ENCODE data around the gene MED20.
A peak's percentile ranks its signal among the peaks of the same experiment; 100 is the strongest.
"Not testable (repeated sequence)": the region's sequence is repeated elsewhere in the genome, so short reads cannot be mapped to it uniquely, and the experiment has no call there.

MED20 gene, protein sequence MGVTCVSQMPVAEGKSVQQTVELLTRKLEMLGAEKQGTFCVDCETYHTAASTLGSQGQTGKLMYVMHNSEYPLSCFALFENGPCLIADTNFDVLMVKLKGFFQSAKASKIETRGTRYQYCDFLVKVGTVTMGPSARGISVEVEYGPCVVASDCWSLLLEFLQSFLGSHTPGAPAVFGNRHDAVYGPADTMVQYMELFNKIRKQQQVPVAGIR

DNA sequence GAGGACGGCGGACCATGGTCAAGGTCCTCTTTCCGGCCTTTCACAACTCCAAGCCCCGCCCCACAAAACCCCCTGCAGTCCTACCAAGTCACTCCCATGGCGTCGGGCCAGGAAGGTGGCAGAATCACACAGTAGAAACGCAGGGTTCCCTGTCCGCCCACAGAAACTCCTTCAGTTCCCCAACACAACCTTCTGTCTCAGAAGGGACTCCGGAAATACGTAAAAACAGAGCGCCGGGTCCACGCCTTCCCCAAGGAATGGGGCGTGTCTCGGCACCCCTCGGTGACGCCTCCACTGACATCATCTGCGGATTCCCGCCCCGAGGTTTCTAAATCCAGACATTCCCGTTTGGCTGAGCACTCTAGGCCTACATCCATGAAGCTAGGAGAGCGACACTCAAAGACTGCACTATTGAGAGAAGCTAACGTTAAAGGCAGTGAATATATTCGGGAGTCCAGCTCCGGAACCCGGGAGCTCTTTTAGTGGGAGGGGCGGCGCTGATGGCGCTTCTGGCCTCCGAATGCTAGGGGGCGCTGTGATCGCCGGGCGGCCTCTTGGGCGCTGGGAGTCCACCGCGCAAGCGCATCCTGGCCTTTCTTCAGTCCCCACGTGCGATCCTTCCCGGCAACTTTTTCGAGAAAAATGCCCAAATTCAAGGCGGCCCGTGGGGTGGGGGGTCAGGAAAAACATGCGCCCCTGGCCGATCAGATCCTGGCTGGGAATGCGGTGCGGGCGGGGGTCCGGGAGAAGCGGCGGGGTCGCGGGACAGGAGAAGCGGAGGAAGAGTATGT is at the start of gene MED20, which contains the start of gene BYSL:
Gene MED20 (minus strand): TSS at position 219 of the 791 bp plus-strand sequence. CDS start 121 bp downstream, at position 98.
Gene BYSL (plus strand): TSS at position 579 of the 791 bp plus-strand sequence. CDS start 64 bp downstream, at position 643.
- DNase-seq = peak; percentile 95

DNA sequence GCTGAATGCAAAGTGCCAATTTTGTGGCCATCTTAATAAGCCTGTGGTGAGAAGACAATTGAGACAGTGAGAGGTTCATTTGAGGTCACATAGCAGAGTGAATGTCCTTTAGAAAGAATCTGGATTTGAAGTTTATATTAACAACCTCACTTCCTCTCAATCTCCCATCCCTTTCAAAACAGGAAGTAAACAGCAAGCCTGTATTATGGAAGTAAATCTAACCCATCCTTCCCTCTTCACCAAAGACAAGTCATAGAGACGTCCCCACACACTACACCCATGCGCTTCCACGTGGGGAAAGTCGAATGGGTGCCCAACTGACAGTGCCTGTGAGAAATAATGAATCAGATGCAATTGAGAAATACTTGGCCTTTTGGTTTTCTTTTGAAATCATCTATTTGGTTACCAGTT is 49.5 kb upstream of the MED20 start:
- no peak for DNase-seq

DNA sequence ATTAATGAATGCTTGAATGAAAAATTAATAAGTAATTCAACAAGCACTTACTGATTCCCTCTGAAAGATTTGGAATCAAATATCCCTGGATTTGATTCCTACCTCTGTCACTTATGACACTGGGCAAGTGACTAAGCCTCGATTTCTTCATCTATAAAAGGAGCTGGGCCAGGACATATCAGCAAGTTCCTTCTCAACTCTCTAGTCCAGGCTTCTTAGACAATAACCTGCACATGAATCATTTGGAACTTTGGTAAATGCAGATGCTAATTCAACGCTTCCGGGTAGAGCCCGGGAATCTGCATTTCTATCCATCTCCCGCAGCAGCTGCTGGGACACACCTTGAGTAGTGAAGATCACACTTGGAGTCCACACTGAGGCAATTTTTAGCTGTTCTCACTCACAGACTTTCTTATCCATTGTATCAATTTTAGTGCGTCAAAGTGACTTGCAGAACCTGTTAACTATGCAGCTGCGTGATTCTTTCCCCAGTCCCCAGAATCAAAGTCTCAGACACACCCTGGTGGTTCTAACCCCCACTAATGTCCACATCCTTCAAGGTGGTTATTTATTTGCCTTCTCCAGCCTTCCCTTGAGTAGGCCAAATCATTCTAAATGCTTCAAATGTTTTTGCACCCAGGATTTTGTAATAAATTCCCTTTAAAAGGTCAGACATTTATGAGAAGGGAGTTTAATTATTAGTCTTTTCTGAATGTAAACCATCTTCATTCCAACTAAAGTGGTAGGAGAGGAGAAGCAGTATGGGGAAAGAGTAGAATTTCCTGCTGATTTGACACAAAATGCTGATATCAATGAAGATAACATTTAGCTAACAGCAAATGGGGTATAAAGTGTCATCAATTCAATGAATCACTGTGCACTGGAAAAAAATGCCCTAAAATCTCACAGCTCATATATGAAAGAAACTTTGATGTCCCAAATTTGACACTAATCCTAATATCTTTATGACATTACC is 46.7 kb upstream of the MED20 start:
- DNase-seq = no peak

DNA sequence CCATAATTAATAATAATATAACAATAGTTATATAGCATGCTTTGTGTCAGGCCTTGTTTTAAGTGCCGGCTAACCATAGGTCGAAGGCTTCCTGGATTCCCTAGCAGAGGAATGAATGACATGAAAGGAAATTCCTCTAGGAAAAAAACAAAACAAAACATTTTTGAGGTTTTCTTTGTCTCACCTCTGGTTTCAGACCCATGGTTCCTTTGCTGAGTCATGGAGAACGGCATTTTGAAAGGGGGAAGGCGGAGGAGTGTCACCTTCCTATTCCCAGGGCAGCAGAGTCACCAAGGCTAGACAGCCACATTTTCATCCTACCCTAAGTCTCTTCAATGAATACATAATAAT is 46.0 kb upstream of the MED20 start:
- DNase-seq = no peak

- DNase-seq = no peak
These were observed 45.4 kb upstream of the MED20 start for GRCh38 chr6:41966214-41966920.

DNA sequence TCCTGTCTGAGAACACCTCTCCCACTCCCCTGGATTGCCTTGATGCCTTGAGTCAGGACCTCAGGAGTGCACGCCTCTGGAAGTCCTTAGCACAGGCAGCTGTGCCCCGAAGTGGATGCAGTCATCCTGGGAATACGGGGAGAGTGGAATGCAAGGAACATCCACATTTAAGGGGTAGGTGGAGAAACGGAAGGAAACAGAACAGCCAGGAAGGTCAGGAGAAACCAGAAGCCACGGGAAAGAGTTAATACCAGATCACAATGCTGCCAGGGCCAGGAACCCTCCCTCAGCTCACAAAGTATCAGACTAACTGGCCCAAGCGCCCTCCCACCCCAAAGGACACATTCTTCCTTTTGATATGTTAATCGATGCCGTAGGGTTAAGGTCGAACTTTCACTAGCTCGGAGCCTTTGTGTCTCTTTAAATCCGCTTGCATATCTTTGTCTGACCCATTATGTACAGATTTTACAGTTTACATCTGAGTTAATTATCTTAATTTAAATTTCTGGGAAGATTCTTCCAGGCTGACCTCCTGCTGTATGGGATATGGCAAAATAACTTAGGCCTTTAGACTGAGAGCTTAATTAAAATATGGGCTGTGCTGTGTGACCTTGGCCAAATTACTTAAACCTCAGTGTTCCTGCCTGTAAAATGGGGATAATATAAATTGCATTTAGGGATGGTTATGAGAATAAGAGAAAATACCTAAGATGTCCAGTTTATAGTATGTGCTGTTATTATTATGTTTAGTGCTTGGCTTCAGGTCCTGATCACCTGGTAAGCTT is 44.7 kb upstream of the MED20 start:
- no peak for DNase-seq

DNA sequence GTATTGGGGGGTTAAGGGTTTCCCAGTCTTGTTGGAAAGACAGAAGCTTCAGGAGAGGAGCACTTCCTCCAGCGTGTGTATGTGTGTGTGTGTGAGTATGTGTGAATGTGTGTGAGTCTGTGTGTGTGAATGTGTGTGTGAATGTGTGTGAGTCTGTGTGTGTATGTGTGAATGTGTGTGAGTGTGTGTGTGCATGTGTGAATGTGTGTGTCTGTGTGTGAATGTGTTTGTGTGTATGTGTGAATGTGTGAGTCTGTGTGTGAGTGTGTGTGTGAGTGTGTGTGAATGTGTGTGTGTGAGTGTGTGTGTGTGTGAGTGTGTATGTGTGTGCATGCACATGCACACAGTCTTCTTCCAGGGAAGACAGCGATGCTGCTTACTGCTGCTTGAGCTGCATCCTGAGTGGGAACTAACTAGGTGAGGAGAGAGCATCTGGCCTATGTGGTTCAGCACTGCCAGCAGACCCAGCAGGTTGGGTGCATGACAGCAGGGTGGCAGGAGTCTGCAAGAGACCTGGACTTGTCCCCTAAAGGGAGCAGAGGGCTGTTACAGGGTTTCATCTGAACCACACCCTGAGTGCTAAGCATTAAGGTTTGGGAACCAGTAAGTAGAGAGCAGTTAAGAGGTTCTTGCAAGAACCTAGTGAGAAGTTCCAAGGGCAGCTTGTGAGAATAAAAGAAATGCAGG is 43.4 kb upstream of the MED20 start:
- DNase-seq = peak; percentile 32

DNA sequence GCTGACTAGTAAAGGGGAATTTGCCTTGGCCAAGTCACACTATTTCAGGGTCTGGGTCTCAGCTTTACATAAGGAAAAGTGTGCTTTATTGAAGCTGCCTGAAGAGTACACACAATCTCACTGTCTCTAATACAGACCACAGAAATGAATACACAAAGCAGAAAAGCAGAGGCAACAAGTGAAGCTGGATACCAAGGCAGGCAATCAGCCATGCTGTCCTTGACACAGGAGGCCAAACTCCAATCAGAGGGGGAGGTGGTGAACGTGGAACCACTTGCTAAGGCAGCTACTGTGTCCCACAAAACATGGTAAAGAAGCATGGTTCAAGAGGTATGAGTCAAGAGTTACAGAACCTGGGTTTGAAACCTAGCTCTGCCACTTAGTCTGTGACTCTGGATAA is 42.4 kb upstream of the MED20 start:
- no peak for DNase-seq

DNA sequence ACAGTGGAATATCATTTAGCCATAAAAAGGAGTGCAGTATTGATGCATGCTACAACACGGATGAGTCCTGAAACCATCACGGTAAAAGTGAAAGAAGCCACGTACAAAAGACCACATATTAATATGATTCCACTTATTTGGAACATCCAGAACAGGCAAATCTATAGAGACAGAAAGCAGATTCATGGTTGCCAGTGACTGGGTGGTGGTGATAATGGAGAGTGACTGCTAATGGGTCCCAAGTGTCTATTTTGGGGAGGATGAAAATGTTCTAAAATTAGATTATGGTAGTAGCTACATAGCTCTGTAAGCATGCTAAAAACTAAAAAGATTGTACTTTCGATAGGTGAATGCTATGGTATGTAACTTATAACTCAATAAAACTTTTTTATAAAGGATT is 39.1 kb upstream of the MED20 start:
- peak; percentile 43 for DNase-seq

DNA sequence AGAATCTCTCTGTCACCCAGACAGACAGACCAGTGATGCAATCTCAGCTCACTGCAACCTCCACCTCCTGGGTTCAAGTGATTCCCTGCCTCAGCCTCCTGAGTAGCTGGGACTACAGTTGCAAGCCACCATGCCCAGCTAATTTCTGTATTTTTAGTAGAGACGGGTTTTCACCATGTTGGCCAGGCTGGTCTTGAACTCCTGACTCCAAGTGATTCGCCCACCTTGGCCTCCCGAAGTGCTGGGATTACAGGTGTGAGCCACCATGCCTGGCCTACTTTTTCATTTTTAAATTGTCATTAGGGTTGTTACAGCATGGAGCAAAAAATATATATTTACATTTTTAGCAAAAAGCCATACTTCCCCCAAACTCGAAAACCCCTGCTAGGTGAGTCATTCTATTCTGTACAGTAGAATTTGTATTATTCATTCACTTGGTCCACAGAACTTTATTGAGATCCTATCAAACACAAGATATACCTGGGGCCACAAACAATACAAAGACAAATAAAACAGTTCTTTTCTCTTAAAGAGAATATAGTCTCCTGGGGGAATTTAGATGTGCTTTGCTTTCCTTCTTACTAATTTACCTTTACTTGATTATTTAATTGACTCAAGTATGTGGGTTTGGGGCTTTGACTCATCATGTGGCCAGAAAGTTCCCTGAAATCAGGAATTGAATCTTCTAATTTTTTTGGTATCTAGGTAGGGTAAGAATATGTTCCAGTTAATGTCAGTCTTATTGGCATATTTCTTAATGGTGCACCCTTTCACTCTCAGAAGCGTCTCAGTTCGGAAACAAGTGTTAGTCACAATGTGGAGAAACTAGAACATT is 37.3 kb upstream of the MED20 start:
- no peak for DNase-seq

- peak; percentile 91 for DNase-seq
These were observed 36.2 kb upstream of the MED20 start for GRCh38 chr6:41957117-41957516.

- no peak for DNase-seq
These were observed 34.5 kb upstream of the MED20 start for GRCh38 chr6:41955412-41955811.

DNA sequence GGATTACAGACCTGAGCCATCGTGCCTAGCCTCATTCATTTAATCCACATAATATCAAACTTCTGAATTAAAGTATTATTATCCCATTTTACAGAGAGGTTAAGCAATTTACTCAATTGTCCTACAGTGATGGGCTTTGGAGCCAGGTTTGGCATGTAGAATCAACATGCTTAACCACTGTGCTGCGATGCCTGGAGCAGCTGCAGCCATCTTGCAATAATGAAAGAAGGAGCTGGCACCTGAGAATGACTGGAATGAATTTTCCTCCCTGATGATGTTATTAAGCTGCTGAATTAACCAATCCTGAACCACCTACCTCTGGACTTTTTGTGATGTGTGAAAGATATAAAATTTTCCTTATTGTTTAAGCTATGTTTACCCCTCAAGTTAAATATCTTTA is 33.7 kb upstream of the MED20 start:
- no peak for DNase-seq

- DNase-seq = no peak
These were observed 26.8 kb upstream of the MED20 start for GRCh38 chr6:41947581-41948220.

GRCh38 chr6:41943456-41943855 is 22.5 kb upstream of the MED20 start:
- no peak for DNase-seq

DNA sequence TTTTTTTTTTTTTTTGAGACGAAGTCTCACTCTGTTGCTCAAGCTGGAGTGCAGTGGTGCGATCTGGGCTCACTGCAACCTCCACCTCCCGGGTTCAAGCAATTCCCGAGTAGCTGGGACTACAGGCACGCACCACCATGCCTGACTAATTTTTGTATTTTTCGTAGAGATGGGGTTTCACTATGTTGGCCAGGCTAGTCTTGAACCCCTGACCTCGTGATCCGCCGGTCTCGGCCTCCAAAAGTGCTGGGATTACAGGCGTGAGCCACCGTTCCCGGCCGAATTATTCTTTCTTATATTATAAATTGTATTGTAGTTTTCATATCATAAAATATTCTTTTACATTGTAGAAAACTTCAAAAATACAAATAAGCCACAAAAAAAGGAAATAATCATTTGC is 21.9 kb upstream of the MED20 start:
- not testable (repeated sequence) for DNase-seq

DNA sequence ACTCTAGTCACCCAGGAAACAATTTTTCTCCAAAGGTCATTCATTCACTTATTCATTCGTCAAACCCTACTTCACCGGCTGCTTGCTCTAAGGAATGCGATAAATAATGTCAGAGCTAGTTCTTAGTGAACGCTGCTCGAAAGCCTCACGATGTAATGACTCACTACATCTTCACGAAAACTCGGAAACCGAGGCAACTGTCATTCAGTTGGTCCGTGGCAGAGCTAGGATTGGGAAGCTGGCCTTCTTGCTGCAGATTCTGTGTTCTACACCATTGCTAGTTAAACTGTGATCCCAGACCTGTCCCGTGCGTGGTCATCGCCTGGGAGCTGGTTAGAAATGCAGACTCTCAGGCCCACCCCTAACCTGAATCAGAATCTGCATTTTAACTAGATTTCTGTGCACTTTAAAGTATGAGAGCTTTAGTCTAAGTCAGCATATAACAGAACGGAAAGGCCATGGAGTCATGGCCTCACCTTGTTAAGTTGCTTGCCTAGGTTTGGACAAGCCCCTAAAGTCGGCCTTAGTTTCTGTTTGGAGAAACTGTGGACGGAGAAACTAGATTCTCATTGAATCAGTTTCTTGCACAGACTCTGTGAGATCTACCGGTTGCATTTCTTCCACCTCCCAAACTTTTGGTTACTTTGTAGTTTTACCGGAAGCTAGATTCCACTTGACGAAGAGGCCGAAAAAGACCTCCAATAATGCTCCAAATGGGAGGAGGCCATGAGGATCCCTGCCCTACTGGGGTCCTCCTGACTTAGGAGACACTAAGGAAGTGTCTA is 21.3 kb upstream of the MED20 start:
- DNase-seq = no peak

- DNase-seq = peak; percentile 92
These were observed 20.5 kb upstream of the MED20 start, which contains the start of gene CCND3 for GRCh38 chr6:41941280-41942066. Gene CCND3 (minus strand): TSS chr6:41941808. CDS start chr6:41941649, 159 bp downstream.
